ENCODE data around the gene SNRPD2.

SNRPD2 gene

GRCh38 chr19:45650722-45651121 is 41.0 kb downstream of the SNRPD2 start:
- TF ChIP-seq CTCF (conservative IDR thresholded peaks at IDR 0.05; ENCODE audit: low read length), result no peak
- no peak overlapping the region for H3K4me3 ChIP-seq (ENCODE audit: low read length)
- DNase-seq (ENCODE audit: low read depth), result no peak

- no peak for DNase-seq (ENCODE audit: low read depth)
- TF ChIP-seq CTCF (conservative IDR thresholded peaks at IDR 0.05; ENCODE audit: low read length), result no peak
- peak overlapping the region; percentile 62 for H3K4me3 ChIP-seq (ENCODE audit: low read length)
Measured at GRCh38 chr19:45646345-45646698, 45.4 kb downstream of the SNRPD2 start.

GRCh38 chr19:45645631-45646344 is 46.0 kb downstream of the SNRPD2 start:
- no peak for TF ChIP-seq CTCF (conservative IDR thresholded peaks at IDR 0.05; ENCODE audit: low read length)
- peak overlapping the region; percentile 62 for H3K4me3 ChIP-seq (ENCODE audit: low read length)
- DNase-seq (ENCODE audit: low read depth), result peak; percentile 70

GRCh38 chr19:45645068-45645630 is 46.6 kb downstream of the SNRPD2 start:
- no peak for TF ChIP-seq CTCF (conservative IDR thresholded peaks at IDR 0.05; ENCODE audit: low read length)
- peak overlapping the region; percentile 62 for H3K4me3 ChIP-seq (ENCODE audit: low read length)
- no peak for DNase-seq (ENCODE audit: low read depth)

GRCh38 chr19:45643927-45644771 is 47.6 kb downstream of the SNRPD2 start:
- no peak for DNase-seq (ENCODE audit: low read depth)
- H3K4me3 ChIP-seq (ENCODE audit: low read length), result no peak overlapping the region
- no peak for TF ChIP-seq CTCF (conservative IDR thresholded peaks at IDR 0.05; ENCODE audit: low read length)

- TF ChIP-seq CTCF (conservative IDR thresholded peaks at IDR 0.05; ENCODE audit: low read length), result peak; percentile 98
- DNase-seq (ENCODE audit: low read depth), result peak; percentile 64
- H3K4me3 ChIP-seq (ENCODE audit: low read length), result no peak overlapping the region
Measured at GRCh38 chr19:45643024-45643926, 48.5 kb downstream of the SNRPD2 start.

Measured in AG10803 (cell line).